ENCODE measurements around the gene KCNQ1. TPM values are rescaled to one million over a fixed set of nuclear protein-coding genes. Genes with fewer than 3 reads are reported as not detected.
A peak's percentile ranks its signal among the peaks of the same experiment; 100 is the strongest.

KCNQ1 gene
- total RNA-seq, 1 donor from 2014 or later = 1.6 TPM

- Histone ChIP-seq H3K36me3 (ENCODE audit: control insufficient read depth, insufficient read depth, low read length) (no peaks in the 10 kb centered on the region), H3K27me3 (ENCODE audit: control insufficient read depth, insufficient read depth, low read length) (no peaks in the 10 kb centered on the region), H3K4me3 (ENCODE audit: low read depth, low read length) (no peak overlapping the region)
- FAIRE-seq = no peak
- no peak for TF ChIP-seq CTCF (IDR thresholded peaks at IDR 0.05; ENCODE audit: insufficient read depth, low read length, severe bottlenecking)
- no peak for DNase-seq (ENCODE audit: low read depth)
Measured at GRCh38 chr11:2425506-2425905, 19.3 kb upstream of the KCNQ1 start.

- H3K27me3 ChIP-seq (ENCODE audit: control insufficient read depth, insufficient read depth, low read length) = no peaks in the 10 kb centered on the region
- FAIRE-seq = no peak
- no peak overlapping the region for H3K4me3 ChIP-seq (ENCODE audit: low read depth, low read length)
- no peak for TF ChIP-seq CTCF (IDR thresholded peaks at IDR 0.05; ENCODE audit: insufficient read depth, low read length, severe bottlenecking)
- DNase-seq (ENCODE audit: low read depth) = no peak
- no peaks in the 10 kb centered on the region for H3K36me3 ChIP-seq (ENCODE audit: control insufficient read depth, insufficient read depth, low read length)
Measured at GRCh38 chr11:2426221-2426620, 18.6 kb upstream of the KCNQ1 start.

- FAIRE-seq (no peak), DNase-seq (ENCODE audit: low read depth) (no peak)
- H3K4me3 ChIP-seq (ENCODE audit: low read depth, low read length) = no peak overlapping the region
- H3K36me3 ChIP-seq (ENCODE audit: control insufficient read depth, insufficient read depth, low read length) = no peaks in the 10 kb centered on the region
- TF ChIP-seq CTCF (IDR thresholded peaks at IDR 0.05; ENCODE audit: insufficient read depth, low read length, severe bottlenecking) = no peak
- no peaks in the 10 kb centered on the region for H3K27me3 ChIP-seq (ENCODE audit: control insufficient read depth, insufficient read depth, low read length)
Measured at GRCh38 chr11:2426826-2427521, 17.8 kb upstream of the KCNQ1 start.

- Histone ChIP-seq H3K4me3 (ENCODE audit: low read depth, low read length) (no peak overlapping the region), H3K27me3 (ENCODE audit: control insufficient read depth, insufficient read depth, low read length) (no peaks in the 10 kb centered on the region), H3K36me3 (ENCODE audit: control insufficient read depth, insufficient read depth, low read length) (no peaks in the 10 kb centered on the region)
- no peak for TF ChIP-seq CTCF (IDR thresholded peaks at IDR 0.05; ENCODE audit: insufficient read depth, low read length, severe bottlenecking)
- FAIRE-seq (peak; percentile 62), DNase-seq (ENCODE audit: low read depth) (no peak)
Measured at GRCh38 chr11:2427721-2428321, 17.0 kb upstream of the KCNQ1 start.

GRCh38 chr11:2428322-2428795, 16.4 kb upstream of the KCNQ1 start:
- H3K27me3 ChIP-seq (ENCODE audit: control insufficient read depth, insufficient read depth, low read length) = no peaks in the 10 kb centered on the region
- H3K4me3 ChIP-seq (ENCODE audit: low read depth, low read length) = no peak overlapping the region
- peak; percentile 89 for TF ChIP-seq CTCF (IDR thresholded peaks at IDR 0.05; ENCODE audit: insufficient read depth, low read length, severe bottlenecking)
- no peaks in the 10 kb centered on the region for H3K36me3 ChIP-seq (ENCODE audit: control insufficient read depth, insufficient read depth, low read length)
- peak; percentile 35 for DNase-seq (ENCODE audit: low read depth)
- FAIRE-seq = peak; percentile 55

All from bronchial epithelial cell (primary cell).